HG03103 (cell line): Measurements from ENCODE around the gene PDGFD.

Experiments used
- ATAC-seq: cut with Tn5 transposase; IDR thresholded peaks from one replicate; pipeline ENCODE4 v1.9.1; 2021; ENCODE audit warnings: low read depth; ENCODE audit not compliant: unreplicated experiment

Gene PDGFD

GRCh38 chr11:104096900-104097299 is 67.0 kb downstream of the PDGFD start:
- ATAC-seq, result no peak

GRCh38 chr11:104095791-104096190 is 68.2 kb downstream of the PDGFD start:
- no peak for ATAC-seq

DNA sequence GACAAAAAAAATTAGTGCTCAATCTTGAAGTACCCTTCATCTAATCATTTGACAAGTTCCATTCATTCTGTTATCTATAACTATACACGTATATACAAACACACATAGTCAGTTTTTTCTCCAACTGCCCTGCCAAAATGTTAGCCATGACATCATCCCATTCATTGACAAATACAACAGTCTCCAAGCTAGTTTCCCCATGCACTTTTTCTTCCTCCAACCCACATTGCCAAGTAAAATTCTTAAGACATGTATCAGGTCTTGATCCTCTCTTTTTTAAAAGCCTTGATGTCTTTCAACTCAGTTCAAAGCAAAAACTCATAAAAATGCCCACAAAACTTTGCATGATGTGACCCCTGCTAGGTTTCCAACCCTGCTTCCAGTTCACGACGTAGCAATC is 69.4 kb downstream of the PDGFD start:
- no peak for ATAC-seq

GRCh38 chr11:104093426-104094280 is 70.3 kb downstream of the PDGFD start:
- no peak for ATAC-seq

DNA sequence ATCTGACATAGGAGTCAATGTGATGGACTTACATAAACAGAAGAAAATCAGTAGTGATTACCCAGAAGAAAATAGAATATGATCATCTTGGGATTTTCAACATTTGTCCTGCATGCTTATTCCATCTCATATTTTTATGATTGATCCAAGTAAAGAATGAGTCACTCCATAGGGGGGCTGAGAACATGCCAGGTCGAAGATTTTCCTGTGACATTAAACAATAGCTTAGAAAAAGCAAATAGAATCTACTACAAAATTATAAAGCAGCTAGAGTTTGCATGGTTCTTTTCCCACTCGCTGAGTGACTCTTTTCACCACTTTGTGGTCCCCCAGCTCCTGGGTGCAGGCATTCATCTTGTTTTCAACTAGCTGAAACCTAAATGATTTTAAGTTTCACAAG is 71.2 kb downstream of the PDGFD start:
- no peak for ATAC-seq

DNA sequence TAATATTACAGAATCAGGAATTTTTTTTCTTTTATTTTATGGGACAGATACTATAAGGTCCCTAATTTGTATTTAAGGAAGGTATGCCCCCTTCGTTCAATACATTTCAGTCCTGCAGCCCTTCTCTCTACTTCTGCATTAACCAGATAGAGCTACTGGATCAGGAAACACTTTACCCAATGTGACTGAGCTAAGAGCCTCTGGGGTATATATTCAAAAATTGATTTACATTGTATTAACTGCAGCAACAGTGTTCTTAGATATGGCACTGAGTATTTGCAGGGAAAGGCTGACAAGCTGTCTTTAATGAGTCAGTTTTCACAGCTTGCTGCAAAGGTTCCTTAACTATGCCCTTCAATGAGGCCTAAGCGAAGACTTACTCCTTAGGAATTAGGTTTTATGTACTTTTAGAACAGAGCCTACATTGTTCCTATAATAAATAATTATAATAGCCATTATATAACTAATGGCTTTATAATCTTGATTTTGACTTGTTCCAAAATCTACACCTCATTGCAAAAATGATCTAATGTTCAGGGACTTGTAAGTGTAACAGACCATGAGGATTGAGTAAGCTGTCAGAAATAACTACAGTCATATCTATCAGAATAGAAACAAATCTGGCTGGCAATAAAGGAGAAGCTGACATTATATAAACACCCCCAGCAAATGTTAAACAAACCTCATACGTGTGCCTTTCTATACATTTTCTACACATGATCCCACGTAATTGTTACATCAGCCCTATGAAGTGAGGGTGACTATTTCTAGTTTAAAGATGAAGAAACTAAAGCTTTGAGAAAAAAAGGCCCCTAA is 72.5 kb downstream of the PDGFD start:
- no peak for ATAC-seq

GRCh38 chr11:104090767-104091166 is 73.2 kb downstream of the PDGFD start:
- no peak for ATAC-seq

DNA sequence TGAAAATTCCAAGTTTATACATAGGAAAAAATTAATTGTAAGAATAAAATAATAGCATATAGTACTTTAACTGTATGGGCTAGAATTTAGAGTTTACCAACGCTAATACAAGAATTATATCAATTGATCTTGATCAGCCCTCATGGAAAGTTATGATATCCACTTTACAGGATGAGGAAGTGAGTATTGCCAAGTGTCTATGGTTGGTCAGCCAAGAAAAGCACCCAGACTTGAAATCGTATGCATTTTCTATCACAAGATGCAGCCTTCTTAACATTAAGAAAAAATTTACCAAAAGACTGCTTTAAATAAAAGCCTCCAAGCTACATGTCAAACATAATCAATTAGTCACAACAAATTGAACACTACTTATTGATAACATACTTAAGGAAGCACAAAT is 74.5 kb downstream of the PDGFD start:
- no peak for ATAC-seq

- ATAC-seq, result no peak
Observed at GRCh38 chr11:104086621-104087020, 77.3 kb downstream of the PDGFD start.

DNA sequence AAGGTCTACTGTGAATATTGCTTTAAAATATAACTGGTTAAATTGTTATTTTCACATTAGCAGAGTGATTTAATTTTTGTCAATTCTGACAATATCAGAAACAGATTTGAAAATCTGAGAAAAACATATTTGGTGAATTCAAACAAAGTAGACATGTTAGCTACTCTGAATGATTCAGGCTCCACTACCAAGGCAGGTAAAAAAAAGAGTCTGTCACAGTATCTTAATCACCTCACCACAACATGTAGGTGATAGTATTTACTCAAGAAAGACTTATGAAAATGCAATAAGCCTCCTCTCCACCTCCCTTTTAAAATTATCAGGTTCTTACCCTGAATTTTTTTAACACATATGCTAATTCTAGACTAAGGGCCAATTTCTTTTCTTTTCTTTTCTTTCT is 85.0 kb downstream of the PDGFD start:
- no peak for ATAC-seq

DNA sequence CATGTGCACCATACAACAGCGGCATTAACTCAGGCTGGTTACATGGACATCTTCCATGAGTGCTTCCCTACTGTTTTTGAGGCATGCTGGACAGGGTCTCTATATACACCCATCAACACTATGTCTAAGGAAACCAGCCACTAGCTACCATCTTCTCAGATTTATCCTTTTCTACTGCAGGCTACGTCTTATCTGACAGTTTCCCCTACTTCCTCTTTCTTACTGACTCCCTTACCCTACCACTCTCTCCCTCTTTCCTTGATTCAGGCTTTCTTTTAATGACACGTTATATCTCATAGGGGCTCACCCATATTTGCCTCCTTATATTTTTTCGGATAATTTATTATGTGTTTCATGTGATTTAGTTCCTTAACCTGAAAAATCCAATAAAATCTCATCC is 85.7 kb downstream of the PDGFD start:
- no peak for ATAC-seq

- ATAC-seq, result no peak
Observed at GRCh38 chr11:104076455-104076854, 87.5 kb downstream of the PDGFD start.

DNA sequence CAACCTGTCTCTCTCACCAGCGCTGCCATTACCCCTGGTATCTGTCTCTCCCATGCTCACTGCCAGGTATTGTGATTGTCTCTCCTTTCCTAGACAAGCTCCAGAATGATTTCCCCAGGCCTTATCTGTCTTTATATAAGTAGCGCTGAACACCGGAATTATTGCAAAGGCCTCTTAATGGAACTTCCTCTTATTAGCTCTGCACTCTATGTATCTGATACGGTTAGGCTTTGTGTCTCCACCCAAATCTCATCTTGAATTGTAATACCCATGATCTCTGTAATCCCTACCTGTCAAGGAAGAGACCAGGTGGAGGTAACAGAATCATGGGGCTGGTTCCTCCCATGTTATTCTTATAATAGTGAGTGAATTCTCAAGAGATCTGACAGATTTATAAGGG is 88.2 kb downstream of the PDGFD start:
- no peak for ATAC-seq

DNA sequence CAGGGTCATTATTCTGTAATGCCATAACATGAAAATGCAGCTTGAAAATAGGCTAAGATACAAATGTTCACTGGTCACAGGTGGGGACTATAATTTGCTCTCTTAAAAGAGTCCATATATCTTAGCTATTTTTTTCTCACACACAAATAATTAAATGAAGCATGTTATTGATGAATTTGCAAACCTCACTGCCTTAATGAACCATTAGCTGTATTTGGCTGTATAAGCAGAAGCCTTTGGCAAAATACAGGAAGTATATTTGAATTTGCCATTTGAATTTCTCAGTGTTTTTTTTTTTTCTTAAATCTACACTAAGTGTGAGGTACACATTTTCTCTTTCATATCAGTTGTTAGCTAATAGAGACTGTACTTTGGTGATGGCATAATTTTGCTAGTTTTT is 88.9 kb downstream of the PDGFD start:
- ATAC-seq, result no peak

GRCh38 chr11:104073950-104074705 is 89.8 kb downstream of the PDGFD start:
- ATAC-seq, result peak; percentile 94

- ATAC-seq, result no peak
Observed at GRCh38 chr11:104067534-104067933, 96.4 kb downstream of the PDGFD start.

DNA sequence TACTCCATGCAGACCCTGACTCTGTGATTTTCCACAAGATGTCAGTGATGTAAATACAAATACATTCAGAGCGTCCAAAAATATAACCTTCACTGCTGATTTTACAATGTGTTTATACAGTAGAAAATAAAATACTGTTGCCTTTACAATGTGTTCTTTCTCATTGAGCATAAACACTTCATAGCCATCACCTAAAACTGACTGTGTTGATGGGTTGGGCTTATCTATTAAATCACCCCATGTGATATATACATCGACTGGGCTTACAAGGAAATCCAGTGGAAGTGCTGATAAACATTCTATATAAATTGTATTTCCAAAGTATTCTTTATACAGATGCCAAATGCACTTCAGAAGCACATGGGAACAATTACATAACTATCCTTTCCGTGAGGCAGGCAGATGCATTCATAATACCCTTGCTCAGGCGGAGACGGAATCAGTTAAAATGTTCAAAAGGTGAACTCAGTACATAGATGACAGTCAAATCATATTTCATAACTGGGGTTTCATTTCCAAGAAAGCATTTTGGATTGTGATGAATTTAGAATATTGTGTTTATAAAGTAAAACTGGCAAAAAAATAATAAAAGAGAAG is 99.8 kb downstream of the PDGFD start:
- ATAC-seq, result no peak

DNA sequence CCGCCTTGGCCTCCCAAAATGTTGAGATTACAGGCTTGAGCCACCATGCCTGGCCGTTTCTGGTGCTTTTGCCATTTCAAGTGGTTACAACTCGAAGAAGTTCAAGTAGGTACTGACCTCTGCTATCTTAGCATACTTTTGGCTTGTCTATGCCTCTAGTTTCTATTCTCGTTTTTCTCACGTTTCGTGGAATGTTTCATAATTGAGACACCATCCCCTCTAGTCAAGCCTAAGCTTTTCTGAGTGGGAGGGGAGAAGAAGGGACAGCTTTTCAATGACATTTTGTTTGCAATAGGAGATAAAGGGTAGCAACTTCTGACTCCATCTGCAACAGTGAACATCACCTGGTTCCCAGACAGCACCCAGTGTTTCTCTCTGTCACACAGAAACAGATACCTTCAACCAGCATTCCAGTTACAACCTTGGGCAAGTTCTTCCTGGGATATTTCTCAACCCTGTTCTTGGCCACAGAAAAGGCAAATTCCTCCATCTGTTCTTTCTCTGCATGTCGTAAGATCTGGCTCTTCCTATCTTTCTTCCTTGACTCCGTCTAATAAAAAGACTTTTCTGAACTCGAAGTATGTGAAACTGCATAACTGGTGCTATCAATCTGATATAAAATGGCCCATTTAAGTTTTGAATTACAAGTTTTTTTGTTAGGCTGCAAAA is 102.0 kb downstream of the PDGFD start:
- ATAC-seq, result no peak

- no peak for ATAC-seq
Observed at GRCh38 chr11:104060820-104061219, 103.1 kb downstream of the PDGFD start.
